HG03025 (cell line): Measurements from ENCODE around the gene ZNF428.
A peak's percentile ranks its signal among the peaks of the same experiment; 100 is the strongest.
"Not testable (repeated sequence)": the region's sequence is repeated elsewhere in the genome, so short reads cannot be mapped to it uniquely, and the experiment has no call there.

Experiments
- ATAC-seq: cut with Tn5 transposase; IDR thresholded peaks from one replicate; pipeline ENCODE4 v1.9.1; 2021; ENCODE audit warnings: mild to moderate bottlenecking, moderate library complexity; ENCODE audit not compliant: unreplicated experiment, low FRiP score

Gene ZNF428

GRCh38 chr19:43620061-43621001 is 902 bp upstream of the ZNF428 start:
- no peak for ATAC-seq

GRCh38 chr19:43618921-43619261 is 538 bp downstream of the ZNF428 start:
- peak; percentile 12 for ATAC-seq

- ATAC-seq: no peak
Measured at GRCh38 chr19:43616954-43617353, 2.5 kb downstream of the ZNF428 start.

- ATAC-seq: no peak
Measured at GRCh38 chr19:43616306-43616705, 3.1 kb downstream of the ZNF428 start.

GRCh38 chr19:43612374-43612773 is 7.1 kb downstream of the ZNF428 start:
- no peak for ATAC-seq

GRCh38 chr19:43611788-43612187 is 7.6 kb downstream of the ZNF428 start, which contains the start of gene SRRM5:
SRRM5 (plus strand) TSS chr19:43612088; CDS start chr19:43612122, 34 bp downstream.
- no peak for ATAC-seq

- ATAC-seq: no peak
Measured at GRCh38 chr19:43610493-43610892, 8.9 kb downstream of the ZNF428 start.

- no peak for ATAC-seq
Measured at GRCh38 chr19:43609872-43610271, 9.6 kb downstream of the ZNF428 start.

GRCh38 chr19:43607238-43608205 is 11.9 kb downstream of the ZNF428 start:
- no peak for ATAC-seq

GRCh38 chr19:43606569-43607229 is 12.7 kb downstream of the ZNF428 start:
- no peak for ATAC-seq

GRCh38 chr19:43605875-43606568 is 13.4 kb downstream of the ZNF428 start:
- ATAC-seq: no peak

- ATAC-seq: not testable (repeated sequence)
Measured at GRCh38 chr19:43600326-43600725, 19.1 kb downstream of the ZNF428 start.

GRCh38 chr19:43599635-43600295 is 19.7 kb downstream of the ZNF428 start:
- no peak for ATAC-seq

GRCh38 chr19:43598445-43599240 is 20.8 kb downstream of the ZNF428 start:
- ATAC-seq: no peak

GRCh38 chr19:43597876-43598275 is 21.6 kb downstream of the ZNF428 start:
- ATAC-seq: no peak

GRCh38 chr19:43596842-43597461 is 22.5 kb downstream of the ZNF428 start:
- no peak for ATAC-seq

- ATAC-seq: peak; percentile 63
Measured at GRCh38 chr19:43595999-43596841, 23.2 kb downstream of the ZNF428 start, which contains the start of the genes IRGQ and ZNF576. IRGQ (minus strand) TSS chr19:43596134; CDS start chr19:43595338, 796 bp downstream. ZNF576 (plus strand) TSS chr19:43596595; CDS start chr19:43597109, 514 bp downstream.
